ENCODE measurements around the gene TICAM2. TPM values are rescaled to one million over a fixed set of nuclear protein-coding genes. Genes with fewer than 3 reads are reported as not detected.

Gene TICAM2
- total and polyA plus RNA-seq, 2 donors (not counting 1 experiment from before 2014, with no cell fraction given): 0.55 to 5.4 TPM

DNA sequence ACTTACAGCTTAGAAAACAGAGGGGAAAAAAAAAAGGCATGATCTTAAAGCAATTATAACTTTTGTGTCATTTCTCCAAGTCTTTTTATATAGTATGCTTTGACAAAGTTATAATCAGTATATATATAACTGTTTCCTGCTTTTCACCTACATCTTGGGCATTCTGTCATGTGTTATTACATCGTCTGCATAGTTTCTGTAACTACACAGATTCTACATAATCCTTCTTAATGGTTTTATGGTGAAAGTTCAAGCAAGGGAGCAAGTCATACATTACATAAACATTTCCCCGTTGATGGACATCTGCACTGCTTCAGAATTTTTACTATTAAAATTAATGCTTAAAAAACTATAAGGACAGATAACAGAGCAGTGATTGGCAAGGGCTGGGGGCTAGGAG lies 69.8 kb downstream of the TICAM2 start:
- Histone ChIP-seq H3K4me3 (ENCODE audit: control extremely low read depth in 1 of 5, extremely low read depth in 1 of 5, insufficient read depth in 1 of 5, low read depth in 2 of 5, low read length in 4 of 5) (no peak overlapping the region), H3K4me1 (ENCODE audit: control insufficient read depth in 2 of 2, insufficient read depth in 2 of 2, low read length in 2 of 2) (peaks cover 7 to 13% of the 10 kb centered on the region in 2 donors), H4K20me1 (ENCODE audit: control insufficient read depth, insufficient read depth, low read length, poor library complexity, severe bottlenecking) (peaks cover 36% of the 10 kb centered on the region), H3K27ac (ENCODE audit: low read length in 2 of 2) (no peak overlapping the region), H3K4me2 (replicated peaks; ENCODE audit: low read depth, low read length, poor library complexity, severe bottlenecking) (no peak overlapping the region), H3K9ac (ENCODE audit: low read length) (no peak overlapping the region), H3K79me2 (ENCODE audit: control insufficient read depth, insufficient read depth, low read length) (peaks cover 86% of the 10 kb centered on the region), H3K36me3 (replicated peaks in 1 of 2; ENCODE audit: control extremely low read depth in 1 of 2, control insufficient read depth in 1 of 2, extremely low read depth in 1 of 2, insufficient read depth in 2 of 2, low read length in 1 of 2) (peaks cover 12 to 25% of the 10 kb centered on the region in 2 experiments), H3K9me3 (ENCODE audit: control extremely low read depth in 1 of 3, control insufficient read depth in 2 of 3, insufficient read depth in 1 of 3, low read length in 2 of 3) (peaks cover 0 to 7% (median 0%) of the 10 kb centered on the region in 3 donors), H2AFZ (ENCODE audit: insufficient read depth, low read depth, low read length, poor library complexity, severe bottlenecking) (no peak overlapping the region), H3K27me3 (replicated peaks in 1 of 4; ENCODE audit: control extremely low read depth in 1 of 4, control insufficient read depth in 3 of 4, insufficient read depth in 4 of 4, low read length in 3 of 4) (no peaks in the 10 kb centered on the region)
- intact Hi-C loops (cut with micrococcal nuclease): no loop called here
- ATAC-seq (ENCODE audit: low read depth) (no peak), DNase-seq (no peak)
- Mint-ChIP-seq H3K9me3 (ENCODE audit: insufficient read depth) (no peaks in the 10 kb centered on the region), H3K4me3 (no peak overlapping the region), H3K4me1 (peaks cover 56% of the 10 kb centered on the region), H3K27ac (no peak overlapping the region), H3K27me3 (no peaks in the 10 kb centered on the region)
- ChIA-PET POLR2A (no interaction called here), CTCF (interaction anchor here (0.9 kb wide), 1 partner anchor 222 kb away, joined by 3 read pairs; no protein-coding TSS in a partner anchor)
- TF ChIP-seq, protein P1, sequence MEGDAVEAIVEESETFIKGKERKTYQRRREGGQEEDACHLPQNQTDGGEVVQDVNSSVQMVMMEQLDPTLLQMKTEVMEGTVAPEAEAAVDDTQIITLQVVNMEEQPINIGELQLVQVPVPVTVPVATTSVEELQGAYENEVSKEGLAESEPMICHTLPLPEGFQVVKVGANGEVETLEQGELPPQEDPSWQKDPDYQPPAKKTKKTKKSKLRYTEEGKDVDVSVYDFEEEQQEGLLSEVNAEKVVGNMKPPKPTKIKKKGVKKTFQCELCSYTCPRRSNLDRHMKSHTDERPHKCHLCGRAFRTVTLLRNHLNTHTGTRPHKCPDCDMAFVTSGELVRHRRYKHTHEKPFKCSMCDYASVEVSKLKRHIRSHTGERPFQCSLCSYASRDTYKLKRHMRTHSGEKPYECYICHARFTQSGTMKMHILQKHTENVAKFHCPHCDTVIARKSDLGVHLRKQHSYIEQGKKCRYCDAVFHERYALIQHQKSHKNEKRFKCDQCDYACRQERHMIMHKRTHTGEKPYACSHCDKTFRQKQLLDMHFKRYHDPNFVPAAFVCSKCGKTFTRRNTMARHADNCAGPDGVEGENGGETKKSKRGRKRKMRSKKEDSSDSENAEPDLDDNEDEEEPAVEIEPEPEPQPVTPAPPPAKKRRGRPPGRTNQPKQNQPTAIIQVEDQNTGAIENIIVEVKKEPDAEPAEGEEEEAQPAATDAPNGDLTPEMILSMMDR (IDR thresholded peaks at IDR 0.05): no peak
- TF ChIP-seq EZH2 (IDR thresholded peaks at IDR 0.05; ENCODE audit: borderline replicate concordance, insufficient read depth, low read depth, low read length, poor library complexity, severe bottlenecking): no peak
- WGBS (ENCODE audit: insufficient coverage): no CpG with 5 or more reads among the region's 2 CpGs

DNA sequence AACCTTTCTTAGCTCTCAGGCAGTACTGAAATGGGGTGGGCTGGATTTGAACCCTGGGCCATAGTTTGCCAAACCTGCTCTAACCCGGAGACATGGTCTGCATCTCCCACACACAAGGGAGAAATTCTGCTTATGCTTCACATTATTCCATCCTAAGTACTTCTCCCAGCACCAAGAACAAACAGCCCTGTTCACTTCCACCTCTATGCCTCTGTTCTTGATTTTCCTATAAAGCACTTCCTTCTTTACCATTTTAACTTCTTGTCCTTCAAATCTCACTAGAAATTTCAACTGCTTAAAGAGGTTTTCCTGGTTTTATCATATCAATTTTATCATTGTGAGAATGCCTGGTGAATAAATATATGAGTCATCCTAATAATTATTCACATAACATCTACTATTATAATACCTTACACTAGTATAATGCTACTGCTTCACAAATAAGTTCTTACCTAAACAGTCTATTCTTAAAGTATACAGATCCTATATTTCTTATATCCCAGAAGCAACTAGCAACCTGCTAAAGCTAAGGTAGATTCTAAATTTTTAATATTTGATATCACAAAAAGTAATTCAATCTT lies 70.4 kb downstream of the TICAM2 start:
- Histone ChIP-seq H2AFZ (ENCODE audit: insufficient read depth, low read depth, low read length, poor library complexity, severe bottlenecking) (no peak overlapping the region), H4K20me1 (ENCODE audit: control insufficient read depth, insufficient read depth, low read length, poor library complexity, severe bottlenecking) (peaks cover 29% of the 10 kb centered on the region), H3K27ac (ENCODE audit: low read length in 2 of 2) (no peak overlapping the region), H3K4me2 (replicated peaks; ENCODE audit: low read depth, low read length, poor library complexity, severe bottlenecking) (no peak overlapping the region), H3K9ac (ENCODE audit: low read length) (no peak overlapping the region), H3K79me2 (ENCODE audit: control insufficient read depth, insufficient read depth, low read length) (peaks cover 85% of the 10 kb centered on the region), H3K27me3 (replicated peaks in 1 of 4; ENCODE audit: control extremely low read depth in 1 of 4, control insufficient read depth in 3 of 4, insufficient read depth in 4 of 4, low read length in 3 of 4) (no peaks in the 10 kb centered on the region), H3K36me3 (replicated peaks in 1 of 2; ENCODE audit: control extremely low read depth in 1 of 2, control insufficient read depth in 1 of 2, extremely low read depth in 1 of 2, insufficient read depth in 2 of 2, low read length in 1 of 2) (peaks cover 12 to 25% of the 10 kb centered on the region in 2 experiments), H3K4me1 (ENCODE audit: control insufficient read depth in 2 of 2, insufficient read depth in 2 of 2, low read length in 2 of 2) (peaks cover under 1 to 8% of the 10 kb centered on the region in 2 donors), H3K4me3 (ENCODE audit: control extremely low read depth in 1 of 5, extremely low read depth in 1 of 5, insufficient read depth in 1 of 5, low read depth in 2 of 5, low read length in 4 of 5) (no peak overlapping the region), H3K9me3 (ENCODE audit: control extremely low read depth in 1 of 3, control insufficient read depth in 2 of 3, insufficient read depth in 1 of 3, low read length in 2 of 3) (peaks cover 0 to 6% (median 0%) of the 10 kb centered on the region in 3 donors)
- Mint-ChIP-seq H3K9me3 (ENCODE audit: insufficient read depth) (no peaks in the 10 kb centered on the region), H3K27ac (no peak overlapping the region), H3K4me1 (peaks cover 50% of the 10 kb centered on the region), H3K27me3 (no peaks in the 10 kb centered on the region), H3K4me3 (no peak overlapping the region)
- POLR2A ChIA-PET: no interaction called here
- intact Hi-C loops (cut with micrococcal nuclease): no loop called here
- WGBS (ENCODE audit: insufficient coverage): 100% methylated on average over 1 of the region's 1 CpG
- DNase-seq (no peak), ATAC-seq (ENCODE audit: low read depth) (no peak)
- TF ChIP-seq, protein P1 (IDR thresholded peaks at IDR 0.05): no peak
- TF ChIP-seq EZH2 (IDR thresholded peaks at IDR 0.05; ENCODE audit: borderline replicate concordance, insufficient read depth, low read depth, low read length, poor library complexity, severe bottlenecking): no peak
- CTCF ChIA-PET: interaction anchor here (0.9 kb wide), 1 partner anchor 222 kb away, joined by 3 read pairs; no protein-coding TSS in a partner anchor

Measured in B cell (primary cell).